ENCODE results near the gene UGT1A9.

Gene UGT1A9

GRCh38 chr2:233693963-233694362 lies 22.3 kb downstream of the UGT1A9 start:
- Histone ChIP-seq H3K9ac (ENCODE audit: low read depth, low read length) (no peak overlapping the region), H3K79me2 (ENCODE audit: insufficient read depth, low read length) (no peaks in the 10 kb centered on the region), H3K4me3 (ENCODE audit: low read depth in 1 of 2, low read length in 2 of 2) (no peak overlapping the region), H4K20me1 (ENCODE audit: insufficient read depth, low read length) (no peaks in the 10 kb centered on the region), H3K4me1 (ENCODE audit: insufficient read depth, low read length) (no peaks in the 10 kb centered on the region), H3K27me3 (ENCODE audit: insufficient read depth, low read length, poor library complexity) (peaks cover 26% of the 10 kb centered on the region), H3K36me3 (ENCODE audit: insufficient read depth, low read length) (no peaks in the 10 kb centered on the region), H3K27ac (ENCODE audit: low read length) (no peak overlapping the region), H3K9me3 (ENCODE audit: insufficient read depth, low read length, severe bottlenecking) (no peaks in the 10 kb centered on the region), H2AFZ (ENCODE audit: low read depth, low read length) (no peak overlapping the region), H3K4me2 (ENCODE audit: insufficient read depth, low read length) (no peak overlapping the region)
- no peak for DNase-seq
- TF ChIP-seq EZH2 (IDR thresholded peaks at IDR 0.05; ENCODE audit: borderline replicate concordance, low read depth, low read length, severe bottlenecking): no peak
- TF ChIP-seq CTCF (IDR thresholded peaks at IDR 0.05; ENCODE audit: borderline replicate concordance, extremely low read depth, low read length, poor library complexity, severe bottlenecking): no peak
- ATAC-seq (ENCODE audit: insufficient read depth, low read depth): no peak

GRCh38 chr2:233698740-233699139 lies 27.0 kb downstream of the UGT1A9 start:
- Histone ChIP-seq H2AFZ (ENCODE audit: low read depth, low read length) (no peak overlapping the region), H3K27ac (ENCODE audit: low read length) (no peak overlapping the region), H4K20me1 (ENCODE audit: insufficient read depth, low read length) (no peaks in the 10 kb centered on the region), H3K79me2 (ENCODE audit: insufficient read depth, low read length) (no peaks in the 10 kb centered on the region), H3K9ac (ENCODE audit: low read depth, low read length) (no peak overlapping the region), H3K4me3 (ENCODE audit: low read depth in 1 of 2, low read length in 2 of 2) (no peak overlapping the region), H3K4me2 (ENCODE audit: insufficient read depth, low read length) (no peak overlapping the region), H3K4me1 (ENCODE audit: insufficient read depth, low read length) (no peaks in the 10 kb centered on the region), H3K36me3 (ENCODE audit: insufficient read depth, low read length) (no peaks in the 10 kb centered on the region), H3K27me3 (ENCODE audit: insufficient read depth, low read length, poor library complexity) (peaks cover 15% of the 10 kb centered on the region), H3K9me3 (ENCODE audit: insufficient read depth, low read length, severe bottlenecking) (no peaks in the 10 kb centered on the region)
- TF ChIP-seq EZH2 (IDR thresholded peaks at IDR 0.05; ENCODE audit: borderline replicate concordance, low read depth, low read length, severe bottlenecking): no peak
- no peak for TF ChIP-seq CTCF (IDR thresholded peaks at IDR 0.05; ENCODE audit: borderline replicate concordance, extremely low read depth, low read length, poor library complexity, severe bottlenecking)
- ATAC-seq (ENCODE audit: insufficient read depth, low read depth) (no peak), DNase-seq (no peak)

- Histone ChIP-seq H3K4me3 (ENCODE audit: low read depth in 1 of 2, low read length in 2 of 2) (no peak overlapping the region), H2AFZ (ENCODE audit: low read depth, low read length) (no peak overlapping the region), H3K9ac (ENCODE audit: low read depth, low read length) (no peak overlapping the region), H3K27ac (ENCODE audit: low read length) (no peak overlapping the region), H3K27me3 (ENCODE audit: insufficient read depth, low read length, poor library complexity) (peaks cover 11% of the 10 kb centered on the region), H4K20me1 (ENCODE audit: insufficient read depth, low read length) (no peaks in the 10 kb centered on the region), H3K4me2 (ENCODE audit: insufficient read depth, low read length) (no peak overlapping the region), H3K4me1 (ENCODE audit: insufficient read depth, low read length) (no peaks in the 10 kb centered on the region), H3K9me3 (ENCODE audit: insufficient read depth, low read length, severe bottlenecking) (no peaks in the 10 kb centered on the region), H3K36me3 (ENCODE audit: insufficient read depth, low read length) (no peaks in the 10 kb centered on the region), H3K79me2 (ENCODE audit: insufficient read depth, low read length) (no peaks in the 10 kb centered on the region)
- ATAC-seq (ENCODE audit: insufficient read depth, low read depth) (no peak), DNase-seq (no peak)
- TF ChIP-seq EZH2 (IDR thresholded peaks at IDR 0.05; ENCODE audit: borderline replicate concordance, low read depth, low read length, severe bottlenecking) (no peak), CTCF (IDR thresholded peaks at IDR 0.05; ENCODE audit: borderline replicate concordance, extremely low read depth, low read length, poor library complexity, severe bottlenecking) (no peak)
These were observed 27.8 kb downstream of the UGT1A9 start for GRCh38 chr2:233699424-233700027.

All from DND-41 (cell line).